ENCODE data around the gene UGT1A3.
"Not testable (repeated sequence)": the region's sequence is repeated elsewhere in the genome, so short reads cannot be mapped to it uniquely, and the experiment has no call there.

UGT1A3 gene

DNA sequence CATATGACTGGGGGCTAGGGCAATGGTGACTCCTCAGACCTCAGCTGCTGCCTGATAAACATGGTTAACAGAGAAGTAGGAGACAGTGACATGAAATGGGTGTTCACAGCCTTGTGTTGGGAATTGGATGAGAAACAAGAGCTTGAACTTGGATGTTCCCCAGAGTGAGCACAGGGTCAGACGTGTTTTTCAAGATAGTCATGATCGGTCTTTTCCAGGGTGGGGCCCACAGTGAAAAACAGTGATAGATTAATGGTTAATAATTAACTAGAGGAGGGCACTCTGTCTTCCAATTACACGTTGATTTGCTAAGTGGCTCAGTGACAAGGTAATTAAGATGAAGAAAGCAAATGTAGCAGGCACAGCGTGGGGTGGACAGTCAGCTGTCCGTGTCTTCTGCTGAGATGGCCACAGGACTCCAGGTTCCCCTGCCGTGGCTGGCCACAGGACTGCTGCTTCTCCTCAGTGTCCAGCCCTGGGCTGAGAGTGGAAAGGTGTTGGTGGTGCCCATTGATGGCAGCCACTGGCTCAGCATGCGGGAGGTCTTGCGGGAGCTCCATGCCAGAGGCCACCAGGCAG lies at the start of gene UGT1A3:
TSS of gene UGT1A3 (plus strand) at position 320 of the 579 bp plus-strand sequence. CDS start at position 405, 85 bp downstream.
- no peak for DNase-seq
- ATAC-seq: no peak

DNA sequence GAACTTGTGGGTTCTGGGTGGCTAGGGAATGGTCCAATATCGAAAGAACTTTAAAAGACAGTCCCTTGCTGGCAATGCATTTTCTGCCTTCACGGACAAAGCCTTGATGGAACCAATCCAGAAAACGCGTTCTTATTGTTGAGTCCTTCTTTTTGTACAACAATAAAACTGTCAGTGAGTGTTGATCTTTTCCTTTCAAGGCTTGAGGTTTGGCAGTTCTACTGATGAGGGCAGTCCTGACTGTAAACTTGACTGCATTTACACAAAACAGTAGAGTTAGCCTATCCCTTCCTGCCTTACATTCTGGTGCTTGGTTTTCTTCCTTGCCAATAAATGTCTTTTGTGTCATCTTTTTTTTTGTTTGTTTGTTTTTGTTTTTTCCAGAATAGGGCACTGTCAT lies 49.6 kb upstream of the UGT1A3 start:
- ATAC-seq (no peak), DNase-seq (no peak)

DNA sequence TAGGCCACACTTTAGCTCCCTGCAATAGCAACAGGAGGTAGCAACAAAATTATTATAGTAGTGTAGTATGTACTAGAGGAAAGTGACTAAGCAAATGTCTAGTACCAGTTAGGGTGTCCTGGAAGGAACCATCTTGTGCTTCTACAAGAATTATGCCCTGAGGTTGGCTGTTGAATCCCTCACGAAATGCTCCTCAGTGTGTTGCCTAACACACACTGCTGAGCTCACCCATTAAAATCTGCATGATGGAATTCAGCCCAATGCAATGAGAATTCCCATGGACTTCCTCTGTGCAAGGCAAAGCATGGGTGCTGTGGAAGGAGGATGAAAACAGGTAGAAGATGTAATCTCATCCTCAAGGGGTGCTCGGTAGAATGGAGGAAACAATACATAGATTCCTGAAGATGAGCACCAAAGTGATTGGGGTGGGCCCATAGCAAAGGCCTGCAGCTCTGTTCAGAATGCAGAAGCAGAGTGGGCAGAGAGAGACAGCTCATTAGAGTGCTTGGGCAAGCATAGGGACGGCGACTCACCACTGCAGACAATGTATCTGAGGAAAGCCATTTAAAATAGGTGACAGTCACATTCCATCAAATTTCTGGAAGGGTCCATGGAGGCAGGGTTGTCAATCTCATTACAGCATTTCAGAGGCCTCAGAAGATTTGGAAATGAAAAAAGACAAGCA lies 48.3 kb upstream of the UGT1A3 start:
- DNase-seq: no peak
- ATAC-seq: no peak

DNA sequence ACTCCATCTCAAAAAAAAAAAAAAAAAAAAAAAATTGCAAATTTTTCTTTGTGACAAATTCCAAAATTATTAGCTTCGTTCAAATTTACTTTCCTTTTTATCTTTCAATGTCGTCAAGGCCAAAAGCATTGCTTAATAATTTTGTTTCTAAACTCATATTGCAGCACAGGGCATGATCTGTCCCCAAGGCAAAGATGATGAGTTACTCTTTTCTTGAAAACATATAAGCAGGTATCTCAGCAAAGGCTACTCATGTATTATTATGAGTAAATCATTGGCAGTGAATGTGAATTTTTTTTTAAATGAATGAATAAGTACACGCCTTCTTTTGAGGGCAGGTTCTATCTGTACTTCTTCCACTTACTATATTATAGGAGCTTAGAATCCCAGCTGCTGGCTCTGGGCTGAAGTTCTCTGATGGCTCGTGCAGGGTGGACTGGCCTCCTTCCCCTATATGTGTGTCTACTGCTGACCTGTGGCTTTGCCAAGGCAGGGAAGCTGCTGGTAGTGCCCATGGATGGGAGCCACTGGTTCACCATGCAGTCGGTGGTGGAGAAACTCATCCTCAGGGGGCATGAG lies 47.2 kb upstream of the UGT1A3 start, which contains the start of gene UGT1A7:
TSS of gene UGT1A7 (plus strand) at position 381 of the 579 bp plus-strand sequence. CDS start at position 418, 37 bp downstream.
- DNase-seq (no peak), ATAC-seq (no peak)

DNA sequence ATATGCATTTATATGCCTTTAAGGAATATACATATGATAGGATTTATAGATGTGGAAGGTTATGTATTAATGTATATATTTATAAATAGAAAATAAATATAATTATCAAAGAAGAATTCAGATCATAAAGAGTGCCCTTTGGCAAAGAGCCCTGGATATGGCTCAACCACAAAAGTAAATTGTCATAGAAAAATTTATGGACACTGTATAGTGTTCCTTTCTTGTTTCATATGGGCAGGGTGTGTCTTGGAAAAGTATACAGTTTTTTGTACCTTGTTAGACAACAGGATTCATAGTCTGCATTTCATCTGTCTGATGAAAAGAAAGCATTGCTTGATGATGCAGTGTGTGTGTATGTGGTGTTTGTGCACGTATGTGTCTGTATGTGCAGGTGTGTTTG lies 44.2 kb upstream of the UGT1A3 start:
- ATAC-seq (no peak), DNase-seq (no peak)

DNA sequence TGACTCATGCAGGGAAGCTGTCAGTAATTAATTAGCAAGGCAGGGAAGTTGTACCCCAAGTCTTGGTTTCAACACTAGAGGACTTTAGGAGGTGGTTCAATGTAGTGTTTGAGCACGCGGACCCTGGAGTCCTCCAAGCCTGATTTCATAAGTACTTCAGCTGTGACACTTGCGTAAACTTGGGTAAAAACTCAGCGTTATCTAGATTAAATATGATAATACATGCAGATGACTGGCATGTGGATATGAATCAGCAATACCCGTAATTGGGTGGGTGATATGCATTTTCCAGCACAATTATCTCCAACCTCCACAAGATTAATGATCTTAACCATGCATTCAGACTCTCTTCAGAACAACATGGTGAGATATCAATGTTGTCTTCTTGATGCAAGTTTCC lies 41.9 kb upstream of the UGT1A3 start:
- DNase-seq (no peak), ATAC-seq (no peak)

DNA sequence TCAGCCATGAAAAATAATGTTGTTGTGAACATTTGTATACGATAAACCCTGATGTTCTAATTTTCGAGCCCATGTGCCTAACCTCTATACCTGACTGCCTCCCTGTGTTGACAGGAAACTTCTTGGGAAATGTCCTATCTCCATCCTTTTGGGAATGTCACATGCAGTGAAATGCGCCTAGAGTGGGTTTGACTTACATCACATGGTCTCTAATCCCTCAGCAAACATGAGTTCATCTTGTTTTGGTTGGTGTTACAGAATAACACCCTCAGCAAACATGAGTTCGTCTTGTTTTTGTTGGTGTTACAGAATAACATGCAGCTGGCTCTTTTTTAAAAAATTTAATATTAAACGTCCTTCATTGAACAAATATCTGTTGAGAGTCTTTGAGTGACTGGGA lies 40.5 kb upstream of the UGT1A3 start:
- ATAC-seq: no peak
- DNase-seq: no peak

DNA sequence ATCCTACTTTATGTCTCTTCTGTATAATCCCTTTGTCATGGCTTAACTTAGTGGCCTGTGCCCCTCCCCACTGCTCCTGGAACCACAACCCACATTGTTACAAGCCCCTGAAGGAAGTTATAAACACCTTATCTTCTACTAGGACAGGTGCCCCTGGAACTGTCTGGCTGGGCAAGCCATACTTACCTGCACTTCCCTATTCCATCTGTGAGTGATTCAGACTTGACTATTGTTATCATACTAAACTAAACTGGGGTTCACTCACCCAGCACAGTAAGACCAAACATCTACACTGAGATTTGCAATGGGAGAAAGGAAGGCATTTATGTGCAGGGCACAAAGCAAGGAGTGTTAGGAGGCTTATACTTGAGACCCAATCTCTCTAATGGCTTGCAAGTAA lies 39.8 kb upstream of the UGT1A3 start:
- ATAC-seq (no peak), DNase-seq (no peak)

DNA sequence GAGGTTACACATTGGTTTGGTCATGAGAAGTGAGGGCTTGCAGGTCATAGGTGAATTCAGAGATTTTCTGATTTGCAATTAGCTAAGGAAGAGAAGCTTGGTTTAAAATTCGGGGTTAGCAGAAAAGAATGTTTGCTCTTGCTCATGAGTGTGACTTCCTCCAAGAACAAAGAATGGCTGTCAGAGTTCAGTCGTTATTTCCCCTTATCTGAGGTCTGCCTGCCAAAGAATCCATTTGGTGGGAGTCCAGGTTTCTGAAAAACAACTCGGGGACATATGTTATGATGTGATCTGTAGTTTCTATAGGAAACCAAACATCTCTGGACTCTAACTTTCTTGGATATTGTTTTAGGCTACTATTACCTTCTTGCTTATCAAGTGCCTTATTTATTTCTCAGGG lies 39.3 kb upstream of the UGT1A3 start:
- DNase-seq: no peak
- no peak for ATAC-seq

DNA sequence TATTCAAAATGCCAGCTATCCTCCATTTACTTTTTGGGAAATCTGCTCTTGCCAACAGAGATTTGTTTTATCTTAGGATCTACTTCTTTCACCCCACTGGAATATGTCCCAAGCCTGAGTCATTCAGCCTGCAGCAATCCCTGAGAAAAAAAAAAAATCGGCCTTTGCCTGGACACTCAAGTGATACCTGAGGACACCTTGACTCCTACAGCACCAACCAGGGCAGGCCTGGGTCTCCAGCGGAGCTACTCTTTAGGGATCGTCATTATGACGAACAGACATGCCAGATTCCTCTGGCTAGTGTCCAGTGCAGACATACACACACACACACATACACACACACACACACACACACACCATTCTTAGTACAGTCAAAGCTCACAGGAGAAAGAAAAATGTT lies 38.4 kb upstream of the UGT1A3 start:
- no peak for ATAC-seq
- DNase-seq: no peak

DNA sequence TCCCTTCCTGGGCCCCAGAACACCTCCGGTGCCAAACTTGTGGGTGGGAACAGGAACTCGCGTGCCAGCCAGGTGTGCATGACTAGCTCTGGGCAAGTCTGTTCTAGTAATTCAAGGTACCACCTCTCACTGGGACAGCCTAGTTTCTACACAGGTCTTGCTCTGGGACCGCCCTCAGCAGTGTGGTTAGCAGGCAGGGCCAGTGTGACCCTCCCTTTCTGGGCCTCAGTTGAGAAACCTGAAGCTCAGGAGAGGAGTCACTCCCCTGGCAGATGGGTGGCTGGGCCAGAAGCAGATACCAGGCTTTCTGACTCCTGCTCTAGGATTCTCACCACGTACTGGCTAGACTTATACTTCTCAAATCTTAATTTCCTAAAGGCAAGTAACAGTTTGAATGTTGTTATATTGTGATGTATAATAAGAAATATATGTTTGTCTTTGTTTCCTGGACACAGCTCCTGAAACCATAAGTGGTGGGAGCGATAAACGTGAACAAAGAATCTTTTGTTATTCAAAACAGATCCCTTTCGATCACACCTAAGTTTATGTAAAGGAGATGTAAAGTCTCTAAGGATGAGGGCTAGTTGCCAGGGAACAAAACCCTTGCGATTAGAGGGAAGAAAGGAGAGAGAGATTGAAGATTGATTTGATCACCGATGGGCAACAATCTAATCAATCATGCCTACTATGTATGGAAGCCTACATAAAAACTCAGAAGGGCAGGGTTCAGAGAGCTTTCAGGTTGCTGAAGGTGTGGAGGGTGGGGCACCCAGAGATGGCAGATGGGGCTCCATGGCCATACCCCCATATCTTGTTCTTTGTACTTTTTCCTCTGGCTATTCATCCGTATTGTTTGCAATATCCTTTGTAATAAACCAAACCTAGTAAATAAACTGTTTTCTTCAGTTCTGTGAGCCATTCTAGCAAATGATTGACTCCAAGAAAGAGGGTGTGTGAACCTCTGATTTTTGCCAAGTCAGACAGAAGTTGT lies 37.1 kb upstream of the UGT1A3 start:
- DNase-seq: no peak
- no peak for ATAC-seq

DNA sequence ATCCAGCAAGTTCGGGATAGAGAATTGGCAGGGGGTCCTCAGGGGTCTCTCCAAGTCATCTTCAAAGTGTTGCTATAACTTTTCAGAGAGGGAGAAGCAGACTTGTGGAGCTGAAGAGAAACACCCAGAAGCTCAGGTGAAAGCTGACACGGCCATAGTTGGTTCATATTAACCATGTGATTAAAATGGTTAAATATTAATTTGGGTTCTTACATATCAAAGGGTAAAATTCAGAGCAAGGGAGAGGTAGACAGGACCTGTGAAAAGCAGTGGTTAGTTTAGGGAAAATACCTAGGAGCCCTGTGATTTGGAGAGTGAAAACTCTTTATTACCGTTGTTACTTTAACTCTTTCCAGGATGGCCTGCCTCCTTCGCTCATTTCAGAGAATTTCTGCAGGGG lies 36.2 kb upstream of the UGT1A3 start, which contains the start of gene UGT1A6:
TSS of gene UGT1A6 (plus strand) at position 243 of the 400 bp plus-strand sequence. CDS start at position 358, 115 bp downstream.
- DNase-seq (no peak), ATAC-seq (no peak)

DNA sequence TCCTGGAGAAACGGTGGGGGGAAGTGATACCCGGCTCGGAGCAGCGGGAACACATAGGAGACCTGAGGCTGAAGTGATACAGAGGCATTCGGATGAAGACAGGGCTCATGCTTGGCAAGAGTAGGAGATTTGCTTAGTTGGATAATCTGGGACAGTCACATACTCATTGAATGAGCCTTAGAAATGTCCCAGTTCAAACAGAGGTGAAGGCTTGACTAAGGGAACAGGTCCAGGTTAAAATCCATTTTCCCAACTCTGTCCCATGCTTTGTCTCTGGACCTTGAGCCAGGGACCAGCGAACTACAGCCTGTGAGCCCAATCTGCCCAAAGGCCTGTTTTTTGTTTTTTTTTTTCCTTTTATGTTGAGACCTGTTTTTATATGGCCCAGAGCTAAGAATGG lies 34.9 kb upstream of the UGT1A3 start:
- ATAC-seq (no peak), DNase-seq (no peak)

DNA sequence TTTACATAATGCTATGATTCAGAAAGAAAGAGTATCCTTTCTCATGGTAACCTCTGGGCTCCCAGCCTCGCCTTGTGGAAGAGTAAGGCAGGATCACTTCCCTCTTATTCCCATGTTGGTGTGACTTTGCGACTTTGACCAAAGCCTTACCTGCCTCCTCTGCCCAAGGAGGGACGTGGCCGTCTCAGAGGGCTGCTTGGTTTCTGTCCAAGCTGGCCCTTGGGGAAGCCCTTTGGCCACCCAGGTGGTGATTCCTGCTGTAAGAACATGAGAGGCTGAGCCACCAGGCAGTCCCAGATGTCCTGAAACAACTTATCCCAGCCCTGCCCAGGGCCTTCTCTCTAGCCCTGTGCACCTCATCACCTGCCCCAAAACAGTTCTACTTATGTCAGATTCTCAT lies 30.1 kb upstream of the UGT1A3 start:
- ATAC-seq: no peak

DNA sequence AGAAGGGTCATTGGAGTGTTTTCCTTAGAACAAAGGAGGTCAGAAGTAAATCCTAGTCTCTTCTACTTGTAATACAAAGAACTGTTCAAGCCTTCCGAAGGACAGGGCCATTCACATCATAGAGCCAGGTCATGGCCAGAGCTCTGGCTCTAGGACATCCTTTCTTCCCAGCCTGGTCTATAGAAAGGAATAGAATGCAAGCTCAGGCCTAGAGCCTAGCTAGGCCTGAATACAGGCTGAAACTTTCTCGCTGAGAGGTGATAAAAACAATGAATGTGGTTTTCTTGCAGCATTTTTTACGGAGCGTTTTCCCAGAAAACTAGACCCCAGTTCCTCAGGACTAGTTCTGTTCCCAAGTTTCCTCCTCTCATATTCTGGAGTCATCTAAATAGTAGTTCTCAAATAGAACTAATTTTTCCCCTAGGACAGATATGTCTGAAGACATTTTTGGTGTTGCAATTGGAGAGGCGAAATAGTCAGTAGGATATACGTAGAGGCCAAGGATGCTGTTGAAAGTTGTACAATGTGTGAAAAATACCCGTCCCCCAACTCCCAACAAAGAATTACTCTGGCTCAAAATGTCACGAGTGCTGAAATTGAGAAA lies 29.3 kb upstream of the UGT1A3 start:
- ATAC-seq: no peak
- DNase-seq: no peak

More for the DNA sequence above, 30.1 kb upstream of the UGT1A3 start:
- no peak for DNase-seq

DNA sequence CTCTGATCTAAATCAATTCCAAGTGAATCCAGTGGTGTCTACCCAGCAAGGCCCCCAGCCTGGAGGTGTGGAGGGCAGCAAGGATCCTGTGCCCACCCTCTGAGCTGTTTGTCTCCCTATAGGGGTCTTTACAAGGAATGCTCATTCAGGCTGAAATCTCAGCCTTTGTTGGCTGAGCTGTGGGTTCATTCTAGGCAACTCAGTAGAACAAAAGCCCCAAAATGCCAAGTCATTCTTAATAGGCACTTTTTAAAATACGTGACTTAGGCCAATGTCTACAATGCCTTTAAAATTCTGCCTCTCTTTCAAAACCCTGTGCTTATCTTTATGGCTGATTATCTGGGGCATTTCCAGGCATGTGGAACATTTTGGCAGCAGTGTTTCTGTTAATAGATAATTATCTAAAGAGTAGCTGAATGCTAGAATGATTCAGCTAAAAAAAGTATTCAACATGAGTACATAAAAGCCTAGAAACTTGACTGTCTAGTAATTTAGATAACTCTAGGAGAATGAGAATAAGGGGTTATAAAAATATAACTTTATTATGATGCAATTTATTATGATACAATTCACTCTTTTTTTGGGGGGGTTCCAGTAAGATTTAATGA lies 28.7 kb upstream of the UGT1A3 start:
- ATAC-seq: no peak
- DNase-seq: no peak

DNA sequence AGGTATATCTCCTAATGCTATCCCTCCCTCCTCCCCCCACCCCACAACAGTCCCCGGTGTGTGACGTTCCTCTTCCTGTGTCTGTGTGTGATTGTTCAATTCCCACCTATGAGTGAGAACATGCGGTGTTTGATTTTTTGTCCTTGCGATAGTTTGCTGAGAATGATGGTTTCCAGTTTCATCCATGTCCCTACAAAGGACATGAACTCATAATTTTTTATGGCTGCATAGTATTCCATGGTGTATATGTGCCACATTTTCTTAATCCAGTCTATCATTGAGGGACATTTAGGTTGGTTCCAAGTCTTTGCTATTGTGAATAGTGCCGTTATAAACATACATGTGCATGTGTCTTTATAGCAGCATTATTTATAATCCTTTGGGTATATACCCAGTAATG lies 28.0 kb upstream of the UGT1A3 start:
- not testable (repeated sequence) for ATAC-seq, DNase-seq

DNA sequence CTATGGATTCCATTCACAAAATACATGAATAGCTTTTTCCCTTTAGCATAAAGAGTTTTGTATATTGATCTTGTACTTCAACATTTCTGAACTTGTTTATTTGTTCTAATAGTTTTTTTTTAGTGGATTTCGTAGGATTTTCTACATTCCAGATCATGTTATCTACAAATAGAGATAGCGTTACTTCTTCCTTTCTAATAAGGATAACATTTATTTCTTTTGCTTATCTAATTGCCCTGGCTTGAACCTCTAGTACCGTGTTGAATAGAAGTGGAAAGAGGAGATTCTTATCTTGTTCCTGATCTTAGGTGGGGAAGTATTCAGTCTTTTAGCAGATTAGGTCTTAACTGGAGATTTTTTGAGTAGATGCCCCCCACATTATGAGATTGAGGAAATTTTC lies 26.6 kb upstream of the UGT1A3 start:
- DNase-seq (no peak), ATAC-seq (no peak)

DNA sequence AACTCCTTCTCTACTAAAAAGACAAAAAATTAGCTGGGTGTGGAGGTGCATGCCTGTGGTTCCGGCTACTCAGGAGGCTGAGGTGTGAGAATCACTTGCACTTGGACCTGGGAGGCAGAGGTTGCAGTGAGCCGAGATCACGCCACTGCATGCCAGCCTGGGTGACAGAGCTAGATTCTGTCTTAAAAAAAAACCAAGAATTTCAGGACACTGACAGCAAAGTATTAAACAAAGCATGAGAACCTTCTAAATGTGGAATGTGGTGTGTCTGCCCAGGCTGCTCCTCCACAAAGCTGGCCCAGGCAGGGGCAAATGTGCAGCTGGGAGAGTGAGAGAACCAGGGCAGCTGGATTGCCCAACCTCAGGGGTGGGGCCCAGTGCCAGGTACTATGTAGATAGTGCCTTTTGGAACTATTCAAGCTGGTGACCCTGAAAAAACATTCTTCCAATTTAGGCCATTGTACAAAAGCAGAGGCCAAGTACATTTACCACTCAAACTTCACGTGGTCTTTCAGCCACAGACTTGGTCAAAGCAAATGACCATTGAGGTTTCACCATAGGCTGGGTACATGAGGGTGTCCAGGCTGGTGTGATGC lies 22.8 kb upstream of the UGT1A3 start:
- DNase-seq: no peak
- ATAC-seq: no peak

DNA sequence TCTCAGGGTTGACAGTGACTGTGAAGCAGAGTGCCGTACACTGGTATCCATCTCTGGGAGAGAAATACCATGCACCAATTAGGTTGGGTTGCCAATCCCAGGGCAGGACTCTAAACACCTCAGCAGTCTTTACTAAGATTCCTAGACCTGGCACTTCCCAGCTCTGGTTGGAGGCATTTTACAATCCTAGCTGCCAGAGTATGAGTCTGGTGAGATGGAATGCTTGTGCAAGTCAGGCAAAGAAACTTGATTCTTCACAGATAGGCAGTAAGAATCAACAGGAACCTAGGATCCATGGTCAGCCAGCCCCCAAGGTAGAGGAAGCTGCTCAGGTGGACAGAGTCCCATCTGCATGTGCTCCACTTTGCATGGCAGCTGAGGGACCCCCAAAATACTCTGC lies 22.1 kb upstream of the UGT1A3 start:
- ATAC-seq: no peak

More for the DNA sequence above, 22.1 kb upstream of the UGT1A3 start:
- DNase-seq: no peak
